Mesenteric fat pad (tissue), 1 donor: ENCODE measurements around the gene ITFG1. TPM values are rescaled to one million over a fixed set of nuclear protein-coding genes. Genes with fewer than 3 reads are reported as not detected.
"Not testable (repeated sequence)": the region's sequence is repeated elsewhere in the genome, so short reads cannot be mapped to it uniquely, and the experiment has no call there.

Source experiments
- DNase-seq: peaks from one replicate; pipeline ENCODE4 v3.0.0-alpha.2; 2020; ENCODE audit warnings: low spot score
- total RNA-seq: library from RNA; stranded (reverse); fragmentation: NEBNext Ultra II Directional; extraction: Animal tissue kit (Norgen Biotek cat#: 25700); gene quantifications from one replicate; pipeline ENCODE4 v1.2.1, GENCODE V29; 2021
- donor health status: DM: yes; HTN: yes; CAD: no.

The ITFG1 gene
- total RNA-seq, 1 donor from 2014 or later: 48.7 TPM

GRCh38 chr16:47160422-47160821 is 300.4 kb downstream of the ITFG1 start:
- no peak for DNase-seq

- no peak for DNase-seq
Observed at GRCh38 chr16:47158992-47159391, 301.9 kb downstream of the ITFG1 start.

GRCh38 chr16:47156680-47157215 is 304.1 kb downstream of the ITFG1 start:
- DNase-seq: no peak

- DNase-seq: not testable (repeated sequence)
Observed at GRCh38 chr16:47152501-47152900, 308.4 kb downstream of the ITFG1 start.

- DNase-seq: no peak
Observed at GRCh38 chr16:47150067-47150466, 310.8 kb downstream of the ITFG1 start.

GRCh38 chr16:47144559-47144877 is 316.3 kb downstream of the ITFG1 start:
- DNase-seq: no peak

- DNase-seq: no peak
Observed at GRCh38 chr16:47143677-47144558, 316.9 kb downstream of the ITFG1 start, which contains the start of gene NETO2. TSS of gene NETO2 (minus strand) at chr16:47143945. CDS start at chr16:47143612, 333 bp downstream.

GRCh38 chr16:47142821-47143676 is 317.8 kb downstream of the ITFG1 start:
- DNase-seq: peak; percentile 90

- no peak for DNase-seq
Observed at GRCh38 chr16:47142486-47142820, 318.4 kb downstream of the ITFG1 start.

GRCh38 chr16:47141773-47142485 is 318.9 kb downstream of the ITFG1 start:
- no peak for DNase-seq

- DNase-seq: no peak
Observed at GRCh38 chr16:47140686-47141085, 320.2 kb downstream of the ITFG1 start.

- no peak for DNase-seq
Observed at GRCh38 chr16:47139561-47140185, 321.2 kb downstream of the ITFG1 start.

GRCh38 chr16:47137925-47138324 is 322.9 kb downstream of the ITFG1 start:
- not testable (repeated sequence) for DNase-seq

- DNase-seq: no peak
Observed at GRCh38 chr16:47136099-47136842, 324.6 kb downstream of the ITFG1 start.

- DNase-seq: no peak
Observed at GRCh38 chr16:47134550-47134949, 326.3 kb downstream of the ITFG1 start.

- DNase-seq: no peak
Observed at GRCh38 chr16:47132308-47132707, 328.6 kb downstream of the ITFG1 start.

- DNase-seq: no peak
Observed at GRCh38 chr16:47129755-47130435, 331.0 kb downstream of the ITFG1 start.

GRCh38 chr16:47127541-47127940 is 333.3 kb downstream of the ITFG1 start:
- no peak for DNase-seq

- DNase-seq: no peak
Observed at GRCh38 chr16:47125757-47126156, 335.1 kb downstream of the ITFG1 start.

GRCh38 chr16:47113130-47113529 is 347.7 kb downstream of the ITFG1 start:
- no peak for DNase-seq
